ENCODE measurements around the gene DOCK4.
A peak's percentile ranks its signal among the peaks of the same experiment; 100 is the strongest.

The DOCK4 gene

DNA sequence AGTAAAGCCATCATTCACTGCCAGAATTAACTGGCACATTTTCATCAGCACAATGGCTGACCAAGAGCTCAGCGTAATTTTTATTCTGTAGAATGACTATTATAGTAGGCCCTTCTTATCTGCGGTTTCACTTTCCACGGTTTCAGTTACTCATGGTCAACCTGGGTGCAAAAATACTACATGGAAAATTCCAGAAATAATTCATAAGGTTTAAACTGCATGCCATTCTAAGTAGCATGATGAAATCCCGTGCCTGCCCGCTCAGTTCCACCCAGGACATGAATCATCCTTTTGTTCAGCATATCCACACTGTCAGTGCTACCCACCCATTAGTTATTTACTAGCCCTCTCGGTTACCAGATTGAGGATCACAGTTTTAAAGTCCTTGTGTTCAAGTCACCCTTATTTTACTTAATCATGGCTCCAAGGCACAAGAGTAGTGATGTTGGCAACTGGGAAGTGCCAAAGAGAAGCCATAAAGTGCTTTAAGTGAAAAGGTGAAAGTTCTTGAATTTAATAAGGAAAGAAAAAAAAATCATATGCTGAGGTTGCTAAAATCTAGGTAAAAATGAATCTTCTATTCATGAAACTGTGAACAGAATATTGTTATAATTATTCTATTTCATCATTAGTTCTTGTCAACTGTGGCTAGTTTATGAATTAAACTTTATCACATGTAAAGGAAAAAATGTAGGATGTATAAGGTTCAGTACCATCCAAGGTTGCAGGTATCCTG, 204.9 kb downstream of the DOCK4 start:
- DNase-seq: no peak

- no peak for DNase-seq
Observed at GRCh38 chr7:111998326-111998725, 207.9 kb downstream of the DOCK4 start.

DNA sequence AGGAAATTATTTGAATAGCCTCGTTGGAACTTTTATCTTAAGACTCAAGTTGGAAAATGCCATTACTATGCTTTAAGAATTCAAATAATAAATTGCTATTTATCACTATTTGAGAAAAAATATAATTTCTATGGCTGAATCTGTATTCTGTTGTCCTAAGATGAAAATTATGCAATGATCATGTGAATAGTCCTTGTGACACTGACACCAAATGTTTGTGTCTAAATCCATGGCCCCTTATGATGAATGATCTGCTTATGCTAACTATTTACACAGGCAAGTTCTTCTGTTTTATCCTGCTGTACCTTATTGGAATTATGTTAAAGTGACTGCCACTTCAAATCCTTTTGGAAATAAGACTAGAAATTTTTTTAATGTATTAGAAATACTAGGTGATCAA, 208.7 kb downstream of the DOCK4 start:
- DNase-seq: no peak

GRCh38 chr7:111992601-111993000, 213.6 kb downstream of the DOCK4 start:
- DNase-seq: no peak

- peak in 1 of 2 experiments; percentile 56 for DNase-seq
Observed at GRCh38 chr7:111990643-111991042, 215.6 kb downstream of the DOCK4 start.

DNA sequence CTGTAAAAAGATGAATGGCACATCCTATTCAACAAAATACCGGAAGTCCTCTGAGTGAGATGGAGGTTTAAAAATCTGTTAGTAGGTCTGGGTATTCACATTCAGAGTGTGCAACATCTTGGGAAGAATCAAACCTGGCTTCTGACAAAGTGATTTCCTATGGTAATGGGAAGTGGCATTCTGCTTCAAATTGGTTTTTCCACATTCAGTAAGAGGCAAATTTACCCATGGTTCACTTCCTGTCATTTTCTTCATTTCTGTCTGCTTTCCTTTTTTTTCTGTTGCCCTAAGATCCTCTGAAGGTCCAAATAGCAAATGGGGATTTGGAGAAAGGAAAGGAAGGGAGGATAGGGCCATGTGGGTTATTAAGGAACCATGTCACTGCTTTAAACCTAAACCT, 218.3 kb downstream of the DOCK4 start:
- no peak for DNase-seq

GRCh38 chr7:111987115-111987826, 218.9 kb downstream of the DOCK4 start:
- DNase-seq: no peak

- no peak for DNase-seq
Observed at GRCh38 chr7:111986601-111987000, 219.6 kb downstream of the DOCK4 start.

DNA sequence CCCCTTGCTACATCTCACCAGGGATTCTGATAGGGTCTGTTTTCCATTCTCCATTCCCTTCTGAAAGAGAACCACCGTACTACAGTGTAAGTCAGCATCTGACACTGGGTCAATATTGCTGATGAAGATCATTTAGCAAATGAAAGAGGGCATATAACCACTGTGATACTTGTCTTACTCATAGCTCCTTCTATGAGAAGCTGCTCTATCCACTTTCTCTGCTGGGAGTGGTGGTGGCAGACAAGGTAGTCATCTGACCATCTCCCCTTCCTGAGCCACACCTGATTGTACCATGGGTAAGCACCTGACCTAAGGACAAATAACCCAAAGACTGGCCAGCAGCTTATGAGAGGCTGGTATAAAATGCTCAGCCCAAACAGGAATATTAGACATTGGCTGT, 220.4 kb downstream of the DOCK4 start:
- no peak for DNase-seq

GRCh38 chr7:111982804-111983203, 223.4 kb downstream of the DOCK4 start:
- no peak for DNase-seq

GRCh38 chr7:111982133-111982532, 224.1 kb downstream of the DOCK4 start:
- DNase-seq: no peak

DNA sequence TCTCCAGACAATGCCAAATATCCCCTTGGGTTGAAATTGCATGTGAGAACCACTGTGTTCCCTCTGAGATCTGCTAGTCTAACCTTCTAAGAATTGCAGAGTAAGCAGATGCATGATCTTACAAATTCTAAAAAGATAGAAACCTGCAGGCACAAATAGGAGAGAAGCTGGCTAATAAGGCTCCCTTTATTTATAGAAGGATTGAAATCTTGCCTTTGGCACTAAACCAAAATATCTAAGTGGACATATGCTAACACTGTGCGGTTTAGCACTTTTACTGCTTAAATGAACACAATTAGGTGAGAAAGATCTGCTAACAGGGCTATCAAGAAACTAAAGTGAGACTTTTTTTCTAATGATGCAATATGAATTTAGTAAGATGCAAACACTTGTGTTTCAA, 225.5 kb downstream of the DOCK4 start:
- no peak for DNase-seq

DNA sequence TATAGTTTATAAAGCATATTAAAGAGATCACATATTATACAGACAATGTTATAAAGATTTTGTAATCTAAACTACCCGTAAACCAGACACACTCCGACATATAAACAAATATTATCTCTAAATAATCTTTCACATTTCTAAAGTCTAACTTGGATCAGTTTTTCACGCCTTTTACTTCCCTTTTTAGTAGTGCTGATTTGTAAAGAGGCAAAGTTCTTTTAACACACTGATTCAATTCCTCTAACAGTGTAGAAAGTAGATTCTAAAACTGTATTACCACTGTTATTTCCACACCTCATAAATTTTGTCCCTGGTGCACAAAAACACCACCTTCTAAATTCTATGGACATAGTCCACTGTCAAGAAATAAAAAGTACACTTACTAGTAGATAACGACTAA, 230.9 kb downstream of the DOCK4 start:
- DNase-seq: no peak

- no peak for DNase-seq
Observed at GRCh38 chr7:111960984-111961383, 245.2 kb downstream of the DOCK4 start.

- peak; percentile 82 to 87 for DNase-seq
Observed at GRCh38 chr7:111958896-111959295, 247.3 kb downstream of the DOCK4 start.

DNA sequence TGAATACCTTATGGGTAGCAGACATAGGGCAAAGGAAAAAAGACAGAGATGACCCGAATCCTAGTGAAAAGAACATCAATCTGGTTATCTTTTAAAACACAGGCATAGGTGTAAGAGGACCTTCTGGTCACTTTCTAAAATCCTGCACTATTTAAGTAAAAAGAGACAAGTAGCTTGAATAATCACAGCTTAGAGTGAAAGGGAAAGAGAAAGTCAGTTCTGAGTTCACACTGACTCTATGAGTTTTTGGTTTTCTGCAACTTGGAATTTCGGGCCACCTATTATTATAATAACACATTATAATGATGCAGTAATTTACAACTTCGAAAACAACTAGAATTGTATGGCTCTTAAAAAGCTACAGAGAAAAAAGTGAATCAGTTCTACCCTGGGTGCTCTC, 247.8 kb downstream of the DOCK4 start:
- no peak for DNase-seq

GRCh38 chr7:111955616-111956015, 250.6 kb downstream of the DOCK4 start:
- no peak for DNase-seq

- DNase-seq: no peak
Observed at GRCh38 chr7:111954474-111955381, 251.5 kb downstream of the DOCK4 start.

DNA sequence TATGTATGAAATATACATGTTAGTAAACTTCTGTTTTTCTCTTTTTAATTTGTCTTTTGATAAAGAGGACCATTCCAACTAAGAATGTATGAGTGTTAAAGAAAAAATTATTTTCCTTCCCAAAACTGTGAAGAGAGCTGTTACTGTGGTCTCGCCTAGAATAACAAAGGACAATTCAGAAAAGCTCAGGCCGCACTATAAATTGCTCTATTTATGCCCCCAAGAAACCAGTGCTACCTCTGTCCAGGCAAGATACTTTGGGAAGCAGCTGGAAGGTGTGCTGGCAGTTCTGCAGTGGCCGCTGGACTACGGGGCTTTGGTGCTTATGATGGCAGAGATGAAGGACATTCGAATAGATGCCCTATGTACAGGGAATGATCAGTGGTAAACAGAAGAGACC, 252.1 kb downstream of the DOCK4 start:
- DNase-seq: no peak

DNA sequence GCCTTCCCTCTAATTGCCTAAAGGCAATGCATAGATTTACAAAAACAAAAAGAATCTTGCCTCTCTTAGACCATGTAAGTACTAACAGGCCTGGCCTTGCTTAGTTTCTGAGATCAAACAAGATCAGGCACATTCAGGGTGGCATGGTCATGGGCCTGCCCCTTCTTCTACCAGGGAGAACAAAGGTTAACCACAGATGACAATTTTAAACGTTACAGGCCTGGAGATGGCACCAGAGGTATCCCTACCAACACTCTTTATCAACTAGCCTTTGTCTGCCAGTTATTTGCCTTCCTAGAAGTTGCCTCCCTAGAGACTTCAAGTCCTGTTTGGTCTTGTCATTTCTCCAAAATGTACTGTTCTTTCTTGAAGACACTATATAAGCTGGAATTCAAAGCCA, 252.6 kb downstream of the DOCK4 start:
- DNase-seq: peak in 1 of 2 experiments; percentile 25

DNA sequence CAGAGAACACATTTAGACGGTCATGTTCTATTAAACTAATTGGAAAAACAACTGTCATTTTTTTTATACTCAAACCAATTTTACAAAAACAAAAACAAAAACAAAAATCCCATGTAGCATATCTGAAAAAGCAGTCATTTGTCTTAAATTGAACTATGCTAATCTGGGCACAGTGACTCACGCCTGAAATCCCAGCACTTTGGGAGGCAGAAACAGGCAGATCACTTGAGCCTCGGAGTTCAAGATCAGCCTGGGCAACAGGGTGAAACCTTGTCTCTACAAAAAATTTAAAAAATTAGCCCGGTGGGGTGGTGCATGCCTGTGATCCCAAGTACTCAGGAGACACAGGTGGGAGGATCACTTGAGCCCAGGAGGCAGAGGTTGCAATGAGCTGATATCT, 253.4 kb downstream of the DOCK4 start:
- no peak for DNase-seq

DNA sequence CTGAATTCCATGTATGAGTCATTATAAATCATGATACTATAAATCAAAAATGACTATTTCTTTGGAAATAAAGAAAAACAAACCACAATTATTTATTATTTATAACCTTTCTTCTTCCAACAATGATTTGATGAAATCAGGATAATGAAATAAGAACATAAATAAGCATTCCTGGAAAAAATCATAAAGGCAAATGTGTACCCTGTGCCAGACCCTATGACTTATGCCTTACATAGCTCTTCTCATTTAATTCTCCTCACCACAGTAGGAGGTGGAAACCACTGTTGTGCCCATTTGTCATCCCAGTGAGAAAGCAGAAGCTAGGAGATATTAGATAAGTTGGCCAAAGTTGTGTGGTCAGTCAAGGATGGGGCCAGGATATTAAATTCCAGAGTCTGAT, 255.1 kb downstream of the DOCK4 start:
- no peak for DNase-seq

DNA sequence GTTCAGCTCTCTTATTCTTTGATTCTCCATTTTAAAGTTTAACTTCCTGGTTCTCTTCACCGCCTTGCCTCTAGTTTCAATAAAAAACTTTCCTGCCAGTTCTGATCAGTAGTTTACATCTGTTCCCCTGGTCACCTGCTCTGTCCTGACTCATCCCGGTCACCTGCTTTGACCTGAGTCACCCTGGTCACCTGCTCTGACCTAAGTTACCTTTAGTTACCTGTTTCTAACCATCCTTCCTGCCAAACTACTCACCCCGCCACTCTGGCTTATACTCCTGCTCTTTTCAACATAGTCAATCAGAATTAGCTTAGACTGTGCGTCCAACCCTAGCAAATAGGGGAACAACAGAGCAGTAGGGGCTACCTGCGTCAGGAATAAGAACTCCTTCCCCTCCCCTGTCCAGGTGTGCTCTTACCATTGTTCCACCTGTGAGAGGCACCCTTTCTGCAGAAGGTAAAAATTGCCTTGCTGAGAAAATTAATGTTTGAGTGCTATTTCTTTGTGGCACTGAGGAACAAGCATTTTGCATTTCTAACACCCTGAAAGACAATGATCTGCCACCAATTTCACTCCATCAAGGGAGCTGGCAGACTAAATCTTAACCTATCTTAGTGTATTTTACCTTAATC, 263.6 kb downstream of the DOCK4 start:
- DNase-seq: no peak

Measured in NCI-H187 (cell line).